ENCODE results near the gene NSUN3.
"Not testable (repeated sequence)": the region's sequence is repeated elsewhere in the genome, so short reads cannot be mapped to it uniquely, and the experiment has no call there.

NSUN3 gene

DNA sequence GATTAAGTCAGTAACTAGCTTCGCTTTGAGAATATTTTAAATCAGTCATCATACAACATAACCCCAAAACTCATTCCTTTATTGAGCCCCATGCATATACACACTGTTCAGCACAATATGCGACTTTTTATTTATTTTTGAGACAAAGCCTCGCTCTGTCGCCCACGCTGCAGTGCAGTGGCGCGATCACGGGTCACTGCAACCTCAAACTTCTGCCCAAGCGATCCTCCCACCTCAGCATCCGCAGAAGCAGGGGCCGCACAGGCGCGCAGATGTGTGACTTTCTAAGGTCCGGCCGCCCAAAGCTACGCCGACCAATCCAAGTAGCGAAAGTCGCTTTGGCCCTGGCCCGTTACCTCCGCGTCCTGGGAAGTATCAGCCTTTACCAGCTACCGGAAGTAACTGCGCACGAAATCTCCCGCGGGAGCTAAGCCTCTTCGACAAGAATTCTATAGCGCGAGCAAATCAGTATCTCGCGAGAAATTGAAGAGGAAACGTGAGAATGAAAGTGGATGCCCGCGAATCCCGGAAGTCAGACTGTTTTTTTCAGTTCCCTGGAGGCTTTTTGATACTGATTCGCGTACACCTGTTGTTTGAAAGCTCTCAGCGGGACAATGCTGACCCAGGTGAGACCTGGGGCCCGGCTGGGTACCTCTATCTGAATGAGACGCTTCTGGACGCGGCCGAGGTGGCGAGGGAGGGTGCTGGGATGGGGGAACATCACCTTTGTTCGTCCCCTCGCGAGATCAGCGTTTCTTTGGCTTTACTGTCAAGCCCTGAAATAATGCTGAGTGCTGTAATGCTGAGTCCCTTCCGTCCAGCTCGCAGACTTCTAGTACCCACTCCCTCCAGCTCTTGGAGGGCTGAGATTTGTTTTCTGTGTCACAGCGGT, at the start of gene NSUN3, which contains the start of gene DHFR2:
Gene NSUN3, plus strand, starts transcription at position 549 of the 892 bp plus-strand sequence. Its CDS starts 66 bp downstream, at position 615.
Gene DHFR2, minus strand, starts transcription at position 404 of the 892 bp plus-strand sequence. CDS start 1,405 bp downstream, outside the sequence.
- peak; percentile 79 for DNase-seq

DNA sequence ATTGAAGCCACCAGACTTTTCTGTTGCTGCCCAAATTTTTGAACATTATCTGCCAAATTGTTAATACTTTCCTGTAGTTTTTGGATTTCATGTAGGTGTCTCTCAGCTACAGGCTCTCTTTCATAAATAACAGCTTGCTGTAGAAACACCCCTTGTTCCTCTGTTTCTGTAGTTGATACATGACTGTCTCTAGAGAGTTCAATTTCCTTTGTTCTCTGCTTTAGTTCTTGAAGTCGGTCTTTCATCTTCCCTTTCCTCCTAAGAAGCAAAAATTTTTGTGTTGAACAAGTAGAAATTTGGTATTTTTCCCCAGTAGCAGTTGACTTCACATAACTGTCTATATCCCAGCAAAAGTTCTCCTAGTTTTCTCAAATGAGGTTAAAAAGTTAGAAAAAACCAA, 47.8 kb upstream of the NSUN3 start:
- no peak for DNase-seq

DNA sequence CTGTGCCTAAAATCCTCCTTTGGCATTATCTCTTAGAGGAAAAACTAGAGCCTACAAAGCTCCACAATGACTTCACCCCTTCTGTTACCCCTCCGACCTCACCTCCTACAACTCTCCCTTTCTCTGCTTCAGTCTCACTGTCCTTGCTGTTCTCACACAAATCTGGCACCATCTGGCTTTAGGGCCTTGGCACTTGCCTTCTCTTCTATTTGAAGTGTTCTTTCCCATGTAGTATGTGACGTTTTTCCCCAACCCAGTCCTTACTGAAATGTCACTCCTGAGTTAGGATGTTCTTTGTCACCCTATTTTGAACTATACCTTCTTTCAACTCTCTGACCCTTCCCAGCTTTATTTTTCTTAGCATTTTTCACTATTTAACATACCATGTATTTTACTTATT, 43.2 kb upstream of the NSUN3 start:
- no peak for DNase-seq

- DNase-seq = no peak
Measured at GRCh38 chr3:94020293-94020692, 42.6 kb upstream of the NSUN3 start.

GRCh38 chr3:94024385-94024784, 38.5 kb upstream of the NSUN3 start:
- DNase-seq = no peak

- no peak for DNase-seq
Measured at GRCh38 chr3:94026623-94027022, 36.2 kb upstream of the NSUN3 start.

- DNase-seq = no peak
Measured at GRCh38 chr3:94028093-94028837, 34.6 kb upstream of the NSUN3 start, which contains the start of gene STX19. Gene STX19 (minus strand): TSS chr3:94028597. CDS start chr3:94015269, 13,328 bp downstream.

GRCh38 chr3:94036909-94037507, 25.9 kb upstream of the NSUN3 start:
- DNase-seq = no peak

DNA sequence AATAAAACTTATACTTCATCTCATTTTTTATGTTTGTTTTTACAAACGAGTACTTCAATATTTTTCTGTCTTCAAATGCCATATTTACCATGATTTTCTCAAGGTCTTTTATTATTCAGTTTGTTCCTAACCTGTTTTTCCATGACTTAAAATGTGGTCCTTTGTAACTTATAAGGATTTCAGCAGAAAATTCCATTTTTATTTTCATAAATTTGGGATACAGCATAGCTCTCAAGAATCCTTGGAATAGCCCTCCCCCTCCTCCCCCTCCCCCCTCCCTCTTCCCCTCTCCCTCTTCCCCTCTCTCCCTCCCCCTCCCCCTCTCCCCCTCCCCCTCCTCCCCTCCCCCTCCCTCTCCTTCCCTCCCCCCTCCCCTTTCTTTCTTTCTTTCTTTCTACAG, 19.6 kb upstream of the NSUN3 start:
- no peak for DNase-seq

DNA sequence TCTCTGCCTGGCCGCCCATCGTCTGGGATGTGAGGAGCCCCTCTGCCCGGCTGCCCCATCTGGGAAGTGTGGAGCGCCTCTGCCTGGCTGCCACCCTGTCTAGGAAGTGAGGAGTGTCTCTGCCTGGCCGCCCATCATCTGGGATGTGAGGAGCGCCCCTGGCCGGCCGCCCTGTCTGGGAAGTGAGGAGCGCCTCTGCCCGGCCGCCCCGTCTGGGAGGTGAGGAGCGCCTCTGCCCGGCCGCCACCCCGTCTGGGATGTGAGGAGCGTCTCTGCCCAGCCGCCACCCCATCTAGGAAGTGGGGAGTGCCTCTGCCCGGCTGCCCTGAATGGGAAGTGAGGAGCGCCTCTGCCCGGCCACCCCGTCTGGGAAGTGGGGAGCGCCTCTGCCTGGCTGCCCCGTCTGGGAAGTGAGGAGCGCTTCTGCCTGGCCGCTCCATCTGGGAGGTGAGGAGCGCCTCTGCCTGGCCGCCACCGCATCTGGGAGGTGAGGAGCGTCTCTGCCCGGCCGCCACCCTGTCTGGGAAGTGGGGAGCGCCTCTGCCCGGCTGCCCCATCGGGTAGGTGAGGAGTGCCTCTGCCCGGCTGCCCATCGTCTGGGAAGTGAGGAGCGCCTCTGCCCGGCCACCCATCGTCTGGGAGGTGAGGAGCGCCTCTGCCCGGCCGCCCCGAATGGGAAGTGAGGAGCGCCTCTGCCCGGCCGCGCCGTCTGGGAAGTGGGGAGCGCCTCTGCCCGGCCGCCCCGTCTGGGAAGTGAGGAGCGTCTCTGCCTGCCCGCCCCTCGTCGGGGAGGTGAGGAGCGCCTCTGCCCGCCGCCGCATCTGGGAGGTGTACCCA, 18.5 kb upstream of the NSUN3 start:
- DNase-seq = not testable (repeated sequence)

GRCh38 chr3:94046533-94046932, 16.3 kb upstream of the NSUN3 start:
- no peak for DNase-seq

DNA sequence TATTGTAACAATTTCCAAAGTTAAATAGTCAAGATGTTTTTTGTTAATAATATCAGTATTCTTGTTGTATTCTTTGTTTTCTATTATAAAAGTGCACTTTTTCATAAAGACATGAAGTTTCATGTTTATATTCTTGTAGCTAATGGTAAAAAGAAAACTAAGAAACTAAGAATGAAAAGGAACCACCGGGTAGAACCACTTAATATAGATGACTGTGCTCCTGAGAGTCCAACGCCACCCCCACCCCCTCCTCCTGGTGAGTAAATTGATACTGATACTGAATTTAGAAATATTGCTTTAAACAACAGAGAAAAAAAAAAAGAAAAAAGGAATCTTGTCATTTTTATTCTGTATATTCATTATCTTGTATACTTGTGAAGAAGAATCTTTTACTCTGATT, 13.6 kb upstream of the NSUN3 start:
- DNase-seq = no peak

DNA sequence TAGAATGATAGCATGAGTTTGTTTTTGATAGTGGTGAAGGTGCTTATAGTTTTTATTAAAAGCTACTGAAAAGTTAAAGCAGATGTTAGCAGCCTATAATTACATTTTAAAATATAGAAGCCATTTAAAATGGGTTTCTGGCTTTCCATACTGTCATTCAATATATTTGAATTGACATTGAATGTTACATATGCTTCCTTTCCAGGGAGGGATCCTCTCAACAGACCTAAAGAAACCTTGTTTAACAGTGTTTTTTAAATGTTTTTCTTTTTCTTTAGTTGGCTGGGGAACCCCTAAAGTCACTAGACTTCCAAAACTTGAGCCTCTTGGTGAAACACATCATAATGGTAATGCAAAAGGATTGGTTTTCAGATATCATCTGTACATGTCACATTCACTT, 12.3 kb upstream of the NSUN3 start:
- DNase-seq = no peak

DNA sequence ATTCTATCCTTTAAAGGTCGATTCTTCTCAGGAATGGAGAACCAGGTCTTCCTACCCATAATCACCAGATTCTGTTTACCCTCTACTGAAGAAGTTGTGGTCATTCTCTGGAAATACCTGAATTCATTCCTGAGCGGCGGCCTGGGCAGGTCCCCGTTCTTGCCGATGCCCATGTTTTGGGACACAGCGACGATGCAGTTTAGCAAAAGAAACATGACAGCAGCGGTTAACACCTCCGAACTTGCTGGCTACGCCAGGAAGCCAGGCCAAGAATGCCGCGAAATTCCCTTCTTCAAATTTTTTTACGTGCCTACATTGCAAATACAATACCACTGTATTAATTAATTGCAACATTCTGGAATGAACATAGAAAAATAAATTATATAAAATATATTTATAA, 1.6 kb upstream of the NSUN3 start:
- no peak for DNase-seq

DNA sequence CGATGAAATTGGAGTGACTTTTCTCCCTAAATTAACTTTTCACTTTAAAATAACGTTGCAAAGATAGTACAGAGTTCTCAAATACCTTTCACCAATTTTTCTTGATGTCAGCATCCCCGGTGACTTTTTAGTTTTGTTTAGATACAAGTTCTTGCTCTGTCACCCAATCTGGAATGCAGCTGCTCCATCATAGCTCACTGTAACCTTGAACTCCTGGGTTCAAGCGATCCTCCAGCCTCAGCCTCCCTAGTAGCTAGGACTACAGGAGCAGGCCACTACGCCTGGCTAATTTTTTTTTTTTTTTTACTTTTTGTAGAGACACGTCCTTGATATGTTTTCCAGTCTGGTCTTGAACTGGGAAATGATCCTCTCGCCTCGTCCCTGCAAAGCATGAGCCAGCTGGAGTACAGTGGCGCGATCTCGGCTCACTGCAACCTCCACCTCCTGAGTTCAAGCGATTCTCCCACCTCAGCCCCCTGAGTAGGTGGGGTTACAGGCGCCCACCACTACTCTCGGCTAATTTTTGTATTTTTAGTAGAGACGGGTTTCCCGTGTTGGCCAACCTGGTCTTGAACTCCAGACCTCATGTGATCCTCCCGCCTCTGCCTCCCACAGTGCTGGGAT, 747 bp downstream of the NSUN3 start:
- no peak for DNase-seq

- DNase-seq = no peak
Measured at GRCh38 chr3:94064243-94064860, 1.5 kb downstream of the NSUN3 start.

DNA sequence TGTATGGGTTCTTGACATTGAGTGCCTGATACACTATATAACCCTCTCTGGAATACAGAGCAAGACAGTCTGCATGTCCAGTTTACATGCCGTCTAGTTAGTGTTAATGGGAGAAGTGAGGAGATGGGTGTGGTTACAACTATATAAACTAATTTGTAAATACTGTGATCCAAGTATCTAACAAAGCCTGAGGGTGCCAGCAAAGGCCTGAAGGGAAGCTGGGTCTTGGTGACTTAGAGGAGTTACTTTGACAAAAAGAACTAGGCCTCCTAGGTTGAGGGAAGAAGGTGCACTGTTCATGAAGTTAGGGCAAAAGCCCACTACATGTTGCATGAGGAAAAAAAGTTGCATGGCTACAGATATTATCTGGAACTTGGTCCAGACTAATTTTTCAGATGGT, 2.3 kb downstream of the NSUN3 start:
- no peak for DNase-seq

DNA sequence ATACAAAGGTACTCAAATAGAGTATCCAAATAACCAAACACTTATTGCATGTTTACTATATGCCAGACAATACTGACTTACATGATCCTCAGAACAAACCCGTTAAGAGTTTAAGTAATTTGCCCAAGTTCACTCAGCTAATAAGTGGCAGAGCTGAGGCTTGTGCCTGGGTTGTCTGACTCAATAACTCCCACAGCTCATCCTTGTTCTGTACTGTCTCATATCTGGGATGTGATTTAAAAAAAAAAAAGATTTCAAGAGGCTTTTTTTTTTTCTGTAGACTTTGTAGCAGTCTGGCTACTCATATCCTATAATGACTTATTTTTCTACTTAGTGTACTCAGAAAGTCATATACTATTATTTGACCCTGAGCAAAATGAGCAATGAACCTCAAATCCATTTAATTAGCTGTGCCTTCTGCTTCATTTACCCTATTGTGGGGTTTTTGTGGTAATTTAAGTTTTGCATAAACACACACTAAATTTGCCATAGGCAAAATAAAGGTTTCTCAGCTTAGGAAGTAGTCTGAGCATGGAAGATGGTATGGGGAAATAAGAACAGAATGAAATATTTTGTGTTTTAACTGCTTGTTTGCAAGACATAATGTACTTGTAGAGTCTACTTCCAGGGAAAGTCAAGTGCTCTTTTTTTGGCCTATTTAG, 3.1 kb downstream of the NSUN3 start:
- DNase-seq = no peak

- DNase-seq = no peak
Measured at GRCh38 chr3:94066506-94067500, 3.9 kb downstream of the NSUN3 start.
